Esophagus muscularis mucosa (tissue), 3 donors: Measurements from ENCODE around the gene LTBP4.
"Not testable (repeated sequence)": the region's sequence is repeated elsewhere in the genome, so short reads cannot be mapped to it uniquely, and the experiment has no call there.

Experiments used
- POLR2A ChIP-seq: fragments of 450-650 bp; IDR thresholded peaks from one replicate; pipeline ENCODE4 v1.6.1; 2017; ENCODE audit warnings: antibody characterized with exemption, moderate library complexity, mild to moderate bottlenecking, low read depth
- POLR2AphosphoS5 ChIP-seq, 2 donors: sonication (generic); formaldehyde crosslinking; IDR thresholded peaks; one replicate each; pipeline ENCODE4 v1.6.1; 2017; ENCODE audit warnings: antibody characterized with exemption in 2 of 2
- TF ChIP-seq, protein P1 (sequence below), 3 experiments: fragments of 200-600 bp in 2 of 3; fragments of 450-650 bp in 1 of 3; sonication (generic) in 2 of 3; IDR thresholded peaks; one replicate each; pipeline ENCODE4 v1.5.1; 2017 to 2019; ENCODE audit warnings: antibody characterized with exemption in 3 of 3, mild to moderate bottlenecking in 2 of 3, moderate library complexity in 1 of 3

DNA sequence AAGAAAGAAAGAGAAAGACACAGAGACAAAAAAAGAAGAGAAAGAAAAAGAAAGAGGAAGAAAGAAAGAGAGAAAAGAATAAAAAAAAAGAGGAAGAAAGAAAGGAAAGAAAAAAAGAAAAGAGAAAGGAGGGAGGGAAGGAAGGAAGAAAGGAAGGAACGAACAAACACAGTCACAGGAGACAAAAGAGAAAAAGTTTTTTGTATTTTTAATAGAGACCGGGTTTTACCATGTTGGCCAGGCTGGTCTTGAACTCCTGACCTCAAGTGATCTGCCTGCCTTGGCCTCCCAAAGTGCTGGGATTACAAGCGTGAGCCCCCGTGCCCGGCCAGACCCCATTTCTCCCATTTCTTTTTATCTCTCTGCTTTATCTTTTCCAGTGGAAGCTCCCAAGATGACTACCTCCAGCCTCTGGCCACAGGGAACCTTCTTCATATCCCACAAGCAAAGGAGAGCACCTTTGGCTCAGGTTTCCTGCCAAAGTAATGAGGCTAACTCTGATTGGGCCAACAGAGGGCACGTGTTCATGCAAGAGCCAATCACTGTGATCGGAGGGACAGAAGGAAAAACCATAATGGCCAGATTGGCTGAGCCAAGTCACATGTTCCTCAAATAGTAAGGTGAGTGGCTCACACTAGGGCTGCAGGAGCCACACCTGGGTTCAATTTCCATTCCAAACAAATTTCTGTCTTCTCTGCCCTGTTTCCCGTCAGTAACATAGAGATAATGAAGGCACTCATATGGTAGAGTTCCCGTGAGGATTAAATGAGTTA is 48.9 kb downstream of the LTBP4 start:
- TF ChIP-seq, protein P1, sequence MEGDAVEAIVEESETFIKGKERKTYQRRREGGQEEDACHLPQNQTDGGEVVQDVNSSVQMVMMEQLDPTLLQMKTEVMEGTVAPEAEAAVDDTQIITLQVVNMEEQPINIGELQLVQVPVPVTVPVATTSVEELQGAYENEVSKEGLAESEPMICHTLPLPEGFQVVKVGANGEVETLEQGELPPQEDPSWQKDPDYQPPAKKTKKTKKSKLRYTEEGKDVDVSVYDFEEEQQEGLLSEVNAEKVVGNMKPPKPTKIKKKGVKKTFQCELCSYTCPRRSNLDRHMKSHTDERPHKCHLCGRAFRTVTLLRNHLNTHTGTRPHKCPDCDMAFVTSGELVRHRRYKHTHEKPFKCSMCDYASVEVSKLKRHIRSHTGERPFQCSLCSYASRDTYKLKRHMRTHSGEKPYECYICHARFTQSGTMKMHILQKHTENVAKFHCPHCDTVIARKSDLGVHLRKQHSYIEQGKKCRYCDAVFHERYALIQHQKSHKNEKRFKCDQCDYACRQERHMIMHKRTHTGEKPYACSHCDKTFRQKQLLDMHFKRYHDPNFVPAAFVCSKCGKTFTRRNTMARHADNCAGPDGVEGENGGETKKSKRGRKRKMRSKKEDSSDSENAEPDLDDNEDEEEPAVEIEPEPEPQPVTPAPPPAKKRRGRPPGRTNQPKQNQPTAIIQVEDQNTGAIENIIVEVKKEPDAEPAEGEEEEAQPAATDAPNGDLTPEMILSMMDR (IDR thresholded peaks at IDR 0.05): not testable (repeated sequence)
- not testable (repeated sequence) for TF ChIP-seq POLR2A; POLR2AphosphoS5 (IDR thresholded peaks at IDR 0.05)
